Ovary (tissue), 9 donors: ENCODE data around the gene CTAGE1. TPM values are rescaled to one million over a fixed set of nuclear protein-coding genes. Genes with fewer than 3 reads are reported as not detected.
"Not testable (repeated sequence)": the region's sequence is repeated elsewhere in the genome, so short reads cannot be mapped to it uniquely, and the experiment has no call there.

Experiments
- DNase-seq, 5 donors: peaks; one replicate each; pipeline ENCODE4 v3.0.0-alpha.2; 2019 to 2020
- H3K27ac ChIP-seq, 2 donors: fragments of 200-600 bp; one replicate each; pipeline versions ENCODE4 v1.5.1 to v1.8.0; 2019 to 2022
- H3K27me3 ChIP-seq: fragments of 200-600 bp; one replicate; pipeline ENCODE4 v1.8.0; 2022
- H3K36me3 ChIP-seq: fragments of 200-600 bp; sonication (generic); one replicate; pipeline ENCODE4 v1.5.1; 2019
- H3K4me1 ChIP-seq: one replicate; pipeline ENCODE4 v1.8.1; 2013; ENCODE audit warnings: mild to moderate bottlenecking, moderate library complexity; ENCODE audit not compliant: insufficient read depth
- H3K4me3 ChIP-seq: fragments of 200-600 bp; sonication (generic); one replicate; pipeline ENCODE4 v1.5.1; 2017
- H3K9me3 ChIP-seq, 2 donors: fragments of 200-600 bp in 1 of 2; sonication (generic) in 1 of 2; one replicate each; pipeline versions ENCODE4 v1.5.1 to v1.8.1; 2013 to 2019; ENCODE audit warnings: mild to moderate bottlenecking in 1 of 2, moderate library complexity in 1 of 2
- CTCF ChIP-seq, 3 donors: fragments of 450-650 bp in 2 of 3; fragments of 200-600 bp in 1 of 3; IDR thresholded peaks; one replicate each; pipeline versions ENCODE4 v1.5.1 to v1.8.0; 2016 to 2022; ENCODE audit warnings: antibody characterized with exemption in 3 of 3, mild to moderate bottlenecking in 1 of 3
- EP300 ChIP-seq: sonication (generic); formaldehyde crosslinking; IDR thresholded peaks from one replicate; pipeline ENCODE4 v1.6.1; 2017; ENCODE audit warnings: antibody characterized with exemption
- POLR2A ChIP-seq: fragments of 450-650 bp; IDR thresholded peaks from one replicate; pipeline ENCODE4 v1.6.1; 2017; ENCODE audit warnings: antibody characterized with exemption, mild to moderate bottlenecking, moderate library complexity
- WGBS, 3 donors: extraction: QIAGEN DNeasy Blood & Tissue Kit in 1 of 3; methylation state at CpG; one replicate each; pipeline versions ENCODE4 v1.1.5 to v1.1.7; 2013 to 2017; 5-methylcytosine and 5-hydroxymethylcytosine counted together
- intact Hi-C, 4 donors: fragments of 100-400 bp; cut with DNase I; formaldehyde crosslinking; loops; one replicate each; pipeline versions ENCODE4 v1.11.0 to v1.15.1; 2022 to 2023
- polyA plus RNA-seq, 2 donors: library from polyadenylated mRNA; stranded (reverse); fragments of 200-250 nt in 1 of 2; fragments of 350-450 nt in 1 of 2; fragmentation: Illumina TruSeq in 1 of 2; extraction: RNeasy Lipid Tissue Mini Kit (QIAGEN cat#74804) in 1 of 2; gene quantifications; one replicate each; pipeline ENCODE4 v1.2.3, GENCODE V29; 2013 to 2014
- total RNA-seq, 7 donors: library from RNA; depleted of rRNA in 2 of 7; stranded (reverse); fragments of >200 nt in 2 of 7; fragmentation: NEBNext Ultra II Directional in 3 of 7; extraction: Animal tissue kit (Norgen Biotek cat#: 25700) in 3 of 7; gene quantifications; one replicate each; pipeline versions ENCODE4 v1.1.0 to v1.2.4, GENCODE V29; 2016 to 2023
- donor health status: DM: no; HTN: no; CAD: no; lungs with moderate emphysema.
- donor health status: DM: no; HTN: no; CAD: no.
- donor health status: Bipolar disorder and iron deficiency.
- donor health status: DM: yes; HTN: yes; CAD: no.
- donor health status: DM: no; HTN: no; CAD: no.
- donor health status: DM: yes; HTN: yes; CAD: no.

Gene CTAGE1
- total and polyA plus RNA-seq, 9 donors: not detected

GRCh38 chr18:22455425-22456115, 37.9 kb upstream of the CTAGE1 start:
- Histone ChIP-seq H3K27me3 (no peaks in the 10 kb centered on the region), H3K27ac (no peak overlapping the region), H3K9me3 (no peaks in the 10 kb centered on the region), H3K36me3 (no peaks in the 10 kb centered on the region), H3K4me1 (no peaks in the 10 kb centered on the region), H3K4me3 (no peak overlapping the region)
- DNase-seq: no peak
- intact Hi-C loops: no loop called here
- WGBS, 3 donors: 58 to 66% (median 58%) methylated on average over 3 of the region's 3 CpGs
- TF ChIP-seq EP300: no peak
- TF ChIP-seq CTCF (IDR thresholded peaks at IDR 0.05): no peak
- no peak for TF ChIP-seq POLR2A

GRCh38 chr18:22453315-22453714, 35.6 kb upstream of the CTAGE1 start:
- TF ChIP-seq EP300 (no peak), POLR2A (no peak), CTCF (IDR thresholded peaks at IDR 0.05) (no peak)
- intact Hi-C loops: no loop called here
- Histone ChIP-seq H3K27ac (no peak overlapping the region), H3K27me3 (no peaks in the 10 kb centered on the region), H3K9me3 (no peaks in the 10 kb centered on the region), H3K4me1 (no peaks in the 10 kb centered on the region), H3K4me3 (no peak overlapping the region), H3K36me3 (no peaks in the 10 kb centered on the region)
- 89 to 97% (median 96%) methylated on average over 5 of the region's 5 CpGs for WGBS, 3 donors
- no peak for DNase-seq

GRCh38 chr18:22452226-22452668, 34.5 kb upstream of the CTAGE1 start:
- DNase-seq: no peak
- Histone ChIP-seq H3K27ac (no peak overlapping the region), H3K27me3 (no peaks in the 10 kb centered on the region), H3K36me3 (no peaks in the 10 kb centered on the region), H3K4me3 (no peak overlapping the region), H3K4me1 (no peaks in the 10 kb centered on the region), H3K9me3 (no peaks in the 10 kb centered on the region)
- WGBS, 3 donors: 59 to 77% (median 68%) methylated on average over 8 of the region's 8 CpGs
- intact Hi-C loops: no loop called here
- TF ChIP-seq POLR2A: no peak
- TF ChIP-seq CTCF (IDR thresholded peaks at IDR 0.05): no peak
- no peak for TF ChIP-seq EP300

GRCh38 chr18:22451796-22452195, 34.1 kb upstream of the CTAGE1 start:
- TF ChIP-seq CTCF (IDR thresholded peaks at IDR 0.05) (no peak), EP300 (no peak), POLR2A (no peak)
- no peaks in the 10 kb centered on the region for H3K36me3 ChIP-seq
- H3K9me3 ChIP-seq: no peaks in the 10 kb centered on the region
- no peak for DNase-seq
- WGBS, 3 donors: 21 to 35% (median 28%) methylated on average over 7 of the region's 7 CpGs
- H3K27me3 ChIP-seq: no peaks in the 10 kb centered on the region
- H3K27ac ChIP-seq: no peak overlapping the region
- no peaks in the 10 kb centered on the region for H3K4me1 ChIP-seq
- no peak overlapping the region for H3K4me3 ChIP-seq
- intact Hi-C loops: no loop called here

- H3K4me3 ChIP-seq, H3K27ac ChIP-seq, H3K9me3 ChIP-seq, DNase-seq, intact Hi-C loops, H3K36me3 ChIP-seq, H3K27me3 ChIP-seq, H3K4me1 ChIP-seq: not testable (repeated sequence)
- WGBS, 3 donors: 93 to 97% (median 97%) methylated on average over 3 of the region's 3 CpGs
Measured at GRCh38 chr18:22450766-22451165, 33.1 kb upstream of the CTAGE1 start.

GRCh38 chr18:22450318-22450717, 32.6 kb upstream of the CTAGE1 start:
- H3K4me3 ChIP-seq, H3K4me1 ChIP-seq, H3K27ac ChIP-seq, intact Hi-C loops, H3K27me3 ChIP-seq, H3K36me3 ChIP-seq, DNase-seq, H3K9me3 ChIP-seq: not testable (repeated sequence)
- WGBS, 3 donors: 46 to 61% (median 56%) methylated on average over 1 of the region's 1 CpG

GRCh38 chr18:22449753-22450152, 32.0 kb upstream of the CTAGE1 start:
- H3K4me3 ChIP-seq, H3K27me3 ChIP-seq, H3K9me3 ChIP-seq, H3K36me3 ChIP-seq, H3K27ac ChIP-seq, DNase-seq, H3K4me1 ChIP-seq, intact Hi-C loops: not testable (repeated sequence)
